NT2/D1 (cell line): ENCODE data around the gene RNF111.

ENCODE experiments used
- SUZ12 ChIP-seq: IDR thresholded peaks from 2 replicates; pipeline ENCODE4 v1.6.1; 2011; ENCODE audit not compliant: insufficient read length, insufficient read depth; ENCODE audit errors: extremely low read depth
- YY1 ChIP-seq: IDR thresholded peaks from 2 replicates; pipeline ENCODE4 v1.6.1; 2011; ENCODE audit not compliant: insufficient read length, insufficient read depth
- ZNF274 ChIP-seq: IDR thresholded peaks from 2 replicates; pipeline ENCODE4 v1.6.1; 2011; ENCODE audit warnings: mild to moderate bottlenecking, low read depth, low read length

DNA sequence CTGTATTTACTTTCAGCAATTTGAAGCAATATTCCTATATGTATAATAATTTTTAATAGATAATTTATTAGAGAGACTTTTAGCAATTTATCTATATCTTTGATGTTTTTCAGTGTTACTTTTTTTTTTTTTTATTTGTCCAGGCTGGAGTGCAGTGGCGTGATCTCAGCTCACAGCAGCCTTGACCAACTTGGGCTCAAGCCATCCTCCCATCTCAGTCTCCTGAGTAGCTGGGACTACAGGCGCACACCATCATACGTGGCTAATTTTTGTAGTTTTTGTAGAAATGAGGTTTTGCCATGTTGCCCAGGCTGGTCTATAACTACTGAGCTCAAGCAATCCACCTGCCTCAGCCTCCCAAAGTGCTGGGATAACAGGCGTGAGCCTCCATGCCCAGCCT, 28.7 kb upstream of the RNF111 start:
- TF ChIP-seq ZNF274: no peak
- no peak for TF ChIP-seq YY1
- TF ChIP-seq SUZ12: no peak
